GM18519 (cell line): ENCODE measurements around the gene MAML3.
"Not testable (repeated sequence)": the region's sequence is repeated elsewhere in the genome, so short reads cannot be mapped to it uniquely, and the experiment has no call there.

ENCODE experiments used
- ATAC-seq: cut with Tn5 transposase; IDR thresholded peaks from one replicate; pipeline ENCODE4 v1.9.1; 2021; ENCODE audit warnings: mild to moderate bottlenecking, moderate library complexity; ENCODE audit not compliant: unreplicated experiment, low FRiP score

The MAML3 gene

GRCh38 chr4:139972305-139972704 is 181.7 kb downstream of the MAML3 start:
- no peak for ATAC-seq

DNA sequence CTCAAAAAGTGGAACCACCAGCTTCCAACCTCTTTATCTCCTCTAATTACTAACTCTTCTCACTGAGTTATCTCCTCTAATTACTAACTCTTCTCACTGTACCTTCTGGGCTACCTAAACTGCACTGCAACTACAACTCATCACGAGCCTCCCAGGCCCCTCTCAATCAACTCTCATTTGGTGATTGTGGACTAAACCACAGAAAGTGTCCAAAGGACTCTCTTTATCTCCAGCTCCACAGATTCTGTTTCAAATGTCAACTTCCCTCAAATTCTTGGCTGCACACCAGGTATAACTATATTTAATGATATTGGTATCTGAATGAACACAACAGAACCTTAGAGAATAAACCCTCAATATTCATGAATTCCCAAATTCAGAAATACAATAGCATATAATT is 182.9 kb downstream of the MAML3 start:
- ATAC-seq, result no peak

GRCh38 chr4:139969635-139970266 is 184.2 kb downstream of the MAML3 start:
- ATAC-seq, result no peak

- ATAC-seq, result no peak
These were observed 185.2 kb downstream of the MAML3 start for GRCh38 chr4:139968831-139969230.

GRCh38 chr4:139966383-139966782 is 187.6 kb downstream of the MAML3 start:
- no peak for ATAC-seq

GRCh38 chr4:139965789-139966188 is 188.2 kb downstream of the MAML3 start:
- no peak for ATAC-seq

GRCh38 chr4:139963708-139964107 is 190.3 kb downstream of the MAML3 start:
- no peak for ATAC-seq

GRCh38 chr4:139962130-139962684 is 191.8 kb downstream of the MAML3 start:
- ATAC-seq, result no peak

DNA sequence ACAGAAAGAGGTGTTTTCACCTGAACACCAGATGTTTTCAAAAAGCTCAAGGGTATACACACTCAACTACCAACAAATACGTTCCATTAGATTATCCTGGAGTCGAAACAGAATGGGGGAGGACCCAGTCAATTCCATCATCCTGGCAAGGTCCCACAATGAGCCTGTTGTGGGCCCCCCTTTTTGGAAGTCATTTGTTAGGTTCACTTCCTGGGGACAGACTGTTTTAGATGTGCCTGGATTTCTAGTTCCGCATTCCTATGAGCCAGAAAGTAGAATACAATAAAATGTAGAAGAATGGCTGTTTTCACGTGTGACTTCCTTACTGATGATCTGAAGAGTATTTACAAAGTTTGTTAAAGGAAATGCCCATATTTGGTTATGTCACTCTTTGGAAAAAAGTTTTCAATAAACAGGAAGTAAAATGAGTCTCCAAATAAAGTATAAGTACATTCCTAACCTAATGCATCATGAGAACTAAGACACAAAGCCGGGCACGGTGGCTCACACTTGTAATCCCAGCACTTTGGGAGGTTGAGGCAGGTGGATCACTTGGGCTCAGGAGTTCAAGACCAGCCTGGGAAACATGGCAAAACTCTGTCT is 192.5 kb downstream of the MAML3 start:
- no peak for ATAC-seq

DNA sequence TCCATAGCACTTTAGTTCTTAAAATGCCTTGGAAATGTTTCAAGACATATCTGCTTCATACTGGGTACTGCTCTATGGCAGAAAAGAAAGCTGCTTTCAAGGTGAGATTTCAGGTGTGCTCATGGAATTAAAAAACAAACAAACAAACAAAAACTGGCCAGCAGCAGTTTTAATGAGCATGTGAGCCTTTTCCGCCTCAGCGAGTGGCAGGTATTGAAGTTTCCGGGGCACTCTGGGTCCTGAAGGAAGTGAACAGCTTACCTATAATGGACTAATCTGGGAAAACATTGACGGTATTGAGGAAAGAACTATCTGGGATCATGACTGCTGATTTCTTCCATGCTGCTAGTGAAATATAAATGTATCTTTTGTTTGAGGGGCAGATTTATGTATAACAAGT is 194.6 kb downstream of the MAML3 start:
- ATAC-seq, result no peak

DNA sequence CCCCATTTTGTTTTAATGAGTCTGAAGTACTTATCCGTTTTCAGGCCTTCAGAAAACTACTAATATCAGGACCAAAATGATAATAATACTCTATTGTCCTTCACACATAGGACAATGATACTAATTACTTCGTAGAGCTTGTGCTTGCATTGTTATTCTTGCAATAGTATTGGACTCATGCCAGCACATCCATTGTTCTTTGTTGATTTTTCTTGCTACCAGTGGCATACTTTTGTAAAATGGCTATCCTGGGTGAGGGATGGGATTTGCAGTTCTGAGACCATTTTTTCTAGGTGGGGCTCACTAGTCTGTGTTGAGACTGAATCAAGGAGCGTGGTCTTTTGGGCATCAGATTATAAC is 195.3 kb downstream of the MAML3 start:
- ATAC-seq, result no peak

- ATAC-seq, result no peak
These were observed 195.8 kb downstream of the MAML3 start for GRCh38 chr4:139957986-139958738.

GRCh38 chr4:139957065-139957464 is 196.9 kb downstream of the MAML3 start:
- no peak for ATAC-seq

GRCh38 chr4:139956507-139957017 is 197.4 kb downstream of the MAML3 start:
- ATAC-seq, result no peak

DNA sequence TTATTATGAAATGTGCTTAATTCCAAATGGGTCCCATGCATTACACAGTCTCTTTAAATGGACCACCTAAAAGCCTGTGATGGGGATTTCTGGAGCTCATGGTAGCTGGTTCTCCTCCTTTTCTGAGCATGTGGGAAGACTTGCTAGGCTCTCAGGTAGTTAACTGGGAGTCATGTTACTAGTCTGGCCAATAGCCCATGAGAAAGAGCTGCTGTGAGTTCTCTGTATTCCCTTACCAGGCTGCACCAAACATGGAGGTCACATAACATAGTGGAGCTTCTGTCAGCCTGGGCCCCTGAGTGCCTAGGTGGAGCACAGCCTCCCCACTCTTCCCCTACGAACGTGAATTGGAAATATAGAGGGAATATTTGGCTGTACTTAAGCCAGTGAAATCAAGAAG is 198.4 kb downstream of the MAML3 start:
- no peak for ATAC-seq

DNA sequence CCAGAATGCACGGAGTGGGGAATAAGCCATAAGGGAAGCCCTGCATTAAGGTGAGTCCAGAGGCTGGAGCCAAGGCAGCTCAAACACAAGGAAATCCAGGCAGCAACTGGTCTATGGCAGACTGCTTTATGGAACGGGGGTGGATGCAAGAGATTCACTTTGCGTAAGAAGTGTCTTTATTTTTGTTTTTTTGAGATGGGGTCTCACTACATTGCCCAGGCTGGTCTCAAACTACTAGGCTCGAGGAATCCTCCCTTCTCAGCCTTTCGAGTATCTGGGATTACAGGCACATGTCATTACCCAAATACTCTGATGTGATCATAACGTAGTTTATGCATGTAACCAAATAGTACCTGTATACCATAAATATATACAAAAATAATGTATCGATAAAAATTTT is 199.5 kb downstream of the MAML3 start:
- no peak for ATAC-seq

DNA sequence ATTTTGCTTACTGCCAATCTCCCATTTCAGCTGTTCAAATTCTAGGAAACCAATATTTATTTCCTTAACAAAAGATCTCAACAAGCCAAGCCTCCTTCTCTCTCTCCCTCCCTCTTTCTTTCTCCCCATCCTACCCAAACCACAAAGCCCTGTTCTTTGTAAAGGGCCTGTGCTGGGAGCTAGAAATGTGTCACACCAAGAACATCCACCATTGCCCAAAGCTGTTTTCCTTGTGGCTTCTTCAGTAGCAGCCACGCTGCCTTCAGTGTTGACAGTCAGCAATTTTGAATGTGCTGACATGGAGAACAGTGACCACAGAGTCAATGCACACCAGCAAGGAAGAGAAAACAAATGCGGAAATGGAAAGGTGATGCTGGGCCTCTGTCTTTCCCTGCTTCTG is 203.0 kb downstream of the MAML3 start:
- ATAC-seq, result no peak

DNA sequence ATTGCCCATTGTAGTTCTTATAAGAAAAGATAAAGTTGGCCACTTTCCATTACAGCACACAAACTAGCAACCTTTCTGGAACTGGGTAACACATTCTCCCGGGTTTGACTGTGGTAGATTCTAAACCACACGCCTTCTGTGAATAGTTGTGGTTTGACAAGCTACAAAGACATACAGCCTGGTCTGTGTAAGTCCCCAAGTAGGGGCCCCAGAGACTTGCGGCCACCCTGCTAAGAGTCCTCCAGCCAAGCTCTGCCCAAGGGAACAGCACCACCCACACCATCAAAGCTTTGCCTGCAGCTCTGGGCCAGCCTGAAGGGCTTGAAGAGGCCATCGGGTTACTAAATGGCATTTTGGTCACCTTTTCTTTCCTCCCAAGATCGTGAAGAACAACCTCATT is 203.4 kb downstream of the MAML3 start:
- peak; percentile 77 for ATAC-seq

DNA sequence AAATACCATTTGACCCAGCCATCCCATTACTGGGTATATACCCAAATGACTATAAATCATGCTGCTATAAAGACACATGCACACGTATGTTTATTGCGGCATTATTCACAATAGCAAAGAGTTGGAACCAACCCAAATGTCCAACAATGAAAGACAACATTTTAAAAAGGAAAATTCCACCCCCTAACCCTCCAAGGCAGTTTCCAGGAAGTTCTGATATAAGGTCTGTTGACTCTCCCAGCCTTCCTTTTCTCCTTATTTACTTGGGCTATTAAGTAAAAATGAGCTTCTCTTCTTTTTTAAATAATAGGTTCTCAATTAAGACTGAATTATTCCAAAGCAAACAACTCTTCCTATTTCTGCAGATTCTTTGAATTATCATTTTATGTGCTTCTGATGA is 209.1 kb downstream of the MAML3 start:
- not testable (repeated sequence) for ATAC-seq

DNA sequence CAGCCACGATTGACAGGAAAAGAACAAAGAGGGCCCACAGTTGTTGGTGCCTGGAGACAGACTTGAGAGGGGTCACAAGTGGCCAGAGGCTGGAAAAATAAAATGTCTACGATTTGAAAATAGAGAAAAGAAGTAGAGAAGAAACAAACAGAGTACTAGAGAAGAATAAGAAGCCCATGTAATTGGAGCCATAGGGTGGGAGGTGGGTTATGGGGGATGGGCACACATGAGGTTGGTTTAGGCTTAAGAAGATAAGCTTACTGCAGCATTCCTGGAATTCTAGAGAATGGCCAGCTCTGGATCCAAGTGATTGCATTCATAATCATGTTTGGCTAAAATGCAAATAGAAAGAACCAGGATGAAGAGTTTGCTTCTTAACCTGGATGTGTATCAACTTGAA is 210.7 kb downstream of the MAML3 start:
- no peak for ATAC-seq

- ATAC-seq, result no peak
These were observed 211.7 kb downstream of the MAML3 start for GRCh38 chr4:139942241-139942640.
